K562 (cell line): ENCODE results near the gene TEDC1. TPM values are rescaled to one million over a fixed set of nuclear protein-coding genes. Genes with fewer than 3 reads are reported as not detected.

ENCODE experiments used
- ATAC-seq: fragments of 200-7000 bp; cut with Tn5 transposase; 3 replicates; pipeline ENCODE4 v1.9.1; 2020; ENCODE audit warnings: moderate library complexity
- BruUV-seq: library from RNA; stranded (reverse); fragments of 400-500 nt; replicated peaks from 2 replicates; lab custom pipeline; 2021; lab: Mats Ljungman, UMichigan
- CTCF ChIA-PET: fragments of 300-600 bp; formaldehyde crosslinking; extraction: SDS; loops from one replicate; lab custom pipeline; 2021; ENCODE audit warnings: low intra/inter-chr PET ratio; lab: Yijun Ruan, JAX
- POLR2A ChIA-PET: fragments of 300-600, 350-650 bp; sonication (Branson Sonifier 250); formaldehyde crosslinking; extraction: SDS; loops from one replicate; lab custom pipeline; 2021; ENCODE audit warnings: antibody characterized with exemption, inconsistent platforms; lab: Yijun Ruan, JAX
- DNase-seq, 4 experiments: peaks; one replicate each; pipeline versions ENCODE4 v3.0.0 to v3.0.0-alpha.2; 2011 to 2018; ENCODE audit warnings: low spot score in 3 of 4, mixed read lengths in 3 of 4; ENCODE audit errors: extremely low read depth in 1 of 4
- FAIRE-seq: peaks from 2 replicates; lab custom pipeline; 2011; peaks lifted over from hg19 to GRCh38; lab: Jason Lieb, UNC
- H2AFZ ChIP-seq: 2 replicates; pipeline ENCODE4 v1.6.0; 2011; ENCODE audit warnings: low read depth, low read length, control low read depth, inconsistent platforms
- H3K27ac ChIP-seq: fragments of 200-600 bp; 3 replicates; pipeline ENCODE4 v1.8.0; 2011; ENCODE audit warnings: low read depth, mild to moderate bottlenecking, control low read depth, inconsistent platforms, low read length, moderate library complexity, mixed read lengths; ENCODE audit errors: extremely low read depth
- H3K27me3 ChIP-seq, 2 experiments: fragments of 300-600 bp in 1 of 2; 2 replicates in 1 of 2; 3 replicates in 1 of 2; pipeline versions ENCODE4 v1.6.0 to v1.8.0; 2011; ENCODE audit warnings: inconsistent platforms in 2 of 2, low read length in 2 of 2, mild to moderate bottlenecking in 1 of 2, mixed read lengths in 1 of 2, moderate library complexity in 1 of 2; ENCODE audit not compliant: control insufficient read depth in 2 of 2, insufficient read depth in 2 of 2
- H3K36me3 ChIP-seq: fragments of 300-600 bp; 3 replicates; pipeline ENCODE4 v1.8.0; 2011; ENCODE audit warnings: mild to moderate bottlenecking, low read length, inconsistent platforms; ENCODE audit not compliant: control insufficient read depth, insufficient read depth
- H3K4me1 ChIP-seq, 2 experiments: fragments of 200-600 bp in 1 of 2; replicated peaks in 1 of 2; 2 replicates in 1 of 2; 3 replicates in 1 of 2; pipeline versions ENCODE4 v1.5.1 to v1.8.0; 2011; ENCODE audit warnings: inconsistent platforms in 2 of 2, low read length in 2 of 2, mild to moderate bottlenecking in 1 of 2, mixed read lengths in 1 of 2, moderate library complexity in 1 of 2; ENCODE audit not compliant: control insufficient read depth in 2 of 2, insufficient read depth in 2 of 2
- H3K4me2 ChIP-seq: 2 replicates; pipeline ENCODE4 v1.6.1; 2011; ENCODE audit warnings: low read length, control low read depth, inconsistent platforms, mixed read lengths; ENCODE audit not compliant: insufficient read depth
- H3K4me3 ChIP-seq: fragments of 200-600 bp; sonication (generic), shearing (Covaris generic); 2 replicates; pipeline ENCODE4 v1.5.1; 2016; ENCODE audit warnings: control low read depth, inconsistent platforms
- H3K79me2 ChIP-seq: fragments of 200-600 bp; 3 replicates; pipeline ENCODE4 v1.8.0; 2011; ENCODE audit warnings: low read length, inconsistent platforms; ENCODE audit not compliant: control insufficient read depth, insufficient read depth
- H3K9ac ChIP-seq, 2 experiments: 2 replicates each; pipeline versions ENCODE4 v1.6.0 to v1.6.1; 2011; ENCODE audit warnings: low read depth in 2 of 2, low read length in 2 of 2, control low read depth in 1 of 2, inconsistent platforms in 1 of 2, mild to moderate bottlenecking in 1 of 2, mixed read lengths in 1 of 2; ENCODE audit not compliant: insufficient read depth in 1 of 2
- H3K9me1 ChIP-seq: one replicate; pipeline ENCODE4 v1.6.0; 2011; ENCODE audit warnings: inconsistent platforms, mild to moderate bottlenecking, low read length, moderate library complexity; ENCODE audit not compliant: control insufficient read depth, insufficient read depth
- H3K9me3 ChIP-seq: replicated peaks from 2 replicates; pipeline ENCODE4 v1.5.1; 2011; ENCODE audit warnings: low read depth, low read length, inconsistent platforms; ENCODE audit not compliant: control insufficient read depth, insufficient read depth
- H4K20me1 ChIP-seq: replicated peaks from 2 replicates; pipeline ENCODE4 v1.6.1; 2011; ENCODE audit warnings: low read length, inconsistent platforms, mixed read lengths; ENCODE audit not compliant: control insufficient read depth, insufficient read depth
- ARID1B ChIP-seq: fragments of 450-650 bp; IDR thresholded peaks from 2 replicates; pipeline ENCODE4 v1.6.1; 2016; ENCODE audit warnings: antibody characterized with exemption, mild to moderate bottlenecking, inconsistent platforms
- CBFA2T2 ChIP-seq: fragments of 450-650 bp; conservative IDR thresholded peaks from 2 replicates; pipeline ENCODE4 v1.6.1; 2017; ENCODE audit warnings: mild to moderate bottlenecking
- CREM ChIP-seq: IDR thresholded peaks from 2 replicates; pipeline ENCODE4 v1.6.1; 2014; ENCODE audit warnings: antibody characterized with exemption, low read depth
- ESRRA ChIP-seq: fragments of 450-650 bp; IDR thresholded peaks from 2 replicates; pipeline ENCODE4 v1.6.1; 2014; ENCODE audit warnings: low read depth, mild to moderate bottlenecking, moderate library complexity, borderline replicate concordance
- HDAC6 ChIP-seq: IDR thresholded peaks from 2 replicates; pipeline ENCODE4 v1.6.1; 2012; ENCODE audit warnings: low read depth, mild to moderate bottlenecking, control low read depth, inconsistent platforms, low read length, moderate library complexity
- ILF3 ChIP-seq: fragments of 450-650 bp; IDR thresholded peaks from 2 replicates; pipeline ENCODE4 v1.6.1; 2018; ENCODE audit warnings: antibody characterized with exemption, mild to moderate bottlenecking, moderate library complexity, borderline replicate concordance
- KDM1A ChIP-seq, 2 experiments: fragments of 450-650 bp; IDR thresholded peaks; 2 replicates each; pipeline ENCODE4 v1.6.1; 2016; ENCODE audit warnings: mild to moderate bottlenecking in 2 of 2
- MAZ ChIP-seq, 2 experiments: fragments of 450-650 bp in 1 of 2; sonication (generic) in 1 of 2; formaldehyde crosslinking; IDR thresholded peaks in 1 of 2; conservative IDR thresholded peaks in 1 of 2; 2 replicates each; pipeline versions ENCODE4 v1.4.0 to v1.5.0; 2020; ENCODE audit warnings: mild to moderate bottlenecking in 1 of 2, missing genetic modification reagents in 1 of 2
- MEIS2 ChIP-seq: fragments of 450-650 bp; IDR thresholded peaks from 2 replicates; pipeline ENCODE4 v1.6.1; 2014; ENCODE audit warnings: mild to moderate bottlenecking; ENCODE audit not compliant: partially characterized antibody
- NFATC3 ChIP-seq: fragments of 450-650 bp; IDR thresholded peaks from 2 replicates; pipeline ENCODE4 v1.6.1; 2017; ENCODE audit warnings: mild to moderate bottlenecking
- PML ChIP-seq: IDR thresholded peaks from 2 replicates; pipeline ENCODE4 v1.6.1; 2012; ENCODE audit warnings: low read length, inconsistent platforms
- RAD21 ChIP-seq, 2 experiments: fragments of 250-450 bp in 1 of 2; fragments of 450-650 bp in 1 of 2; sonication (Bioruptor Pico) in 1 of 2; formaldehyde crosslinking in 1 of 2; IDR thresholded peaks in 1 of 2; conservative IDR thresholded peaks in 1 of 2; 2 replicates each; pipeline versions ENCODE4 v1.4.0 to v1.8.0; 2020 to 2022; ENCODE audit warnings: mild to moderate bottlenecking in 2 of 2, moderate library complexity in 1 of 2
- SIN3A ChIP-seq, 2 experiments: fragments of 150-350 bp in 1 of 2; IDR thresholded peaks; 2 replicates each; pipeline ENCODE4 v1.6.1; 2011 to 2016; ENCODE audit warnings: borderline replicate concordance in 2 of 2, low read depth in 2 of 2, low read length in 2 of 2, mild to moderate bottlenecking in 2 of 2, moderate library complexity in 2 of 2; ENCODE audit not compliant: control insufficient read depth in 1 of 2
- TAF15 ChIP-seq: fragments of 200-400 bp; formaldehyde crosslinking; IDR thresholded peaks from 2 replicates; pipeline ENCODE4 v1.6.1; 2017; ENCODE audit warnings: mild to moderate bottlenecking, low read depth, low read length, moderate library complexity
- XRCC5 ChIP-seq: fragments of 200-400 bp; formaldehyde crosslinking; IDR thresholded peaks from 2 replicates; pipeline ENCODE4 v1.6.1; 2017; ENCODE audit warnings: low read depth, mild to moderate bottlenecking, low read length
- ZBTB7A ChIP-seq: IDR thresholded peaks from 2 replicates; pipeline ENCODE4 v1.6.1; 2011; ENCODE audit warnings: low read depth, mild to moderate bottlenecking, low read length, moderate library complexity, borderline replicate concordance; ENCODE audit not compliant: control insufficient read depth
- ZKSCAN8 ChIP-seq: fragments of 200-800 bp; sonication (Bioruptor generic); IDR thresholded peaks from 2 replicates; pipeline ENCODE4 v1.6.1; 2016; ENCODE audit warnings: missing genetic modification characterization, missing compliant biosample characterization
- WGBS: fragments of 100-300 bp; shearing (Covaris generic); methylation state at CpG from one replicate; pipeline ENCODE4 v1.1.6; 2016; ENCODE audit warnings: low coverage, mixed read lengths; ENCODE audit not compliant: insufficient coverage; ENCODE audit errors: missing lambda C conversion rate; 5-methylcytosine and 5-hydroxymethylcytosine counted together
- in situ Hi-C: fragments of 300-500 bp; cut with MboI; formaldehyde crosslinking; loops from 4 replicates; pipeline ENCODE4 v1.15.0; 2018; ENCODE audit warnings: inconsistent platforms, mixed read lengths
- intact Hi-C: fragments of 100-400 bp; cut with micrococcal nuclease; formaldehyde crosslinking; loops from 2 replicates; pipeline ENCODE4 v1.14.2; 2022
- polyA plus RNA-seq, 8 experiments: library from polyadenylated mRNA; depleted of rRNA in 4 of 8; stranded (reverse) in 5 of 8; unstranded in 3 of 8; fragments of >200 nt; fragmentation: Nextera tagmentation in 2 of 8; fragmentation: Illumina TruSeq in 1 of 8; extraction: Ambion mirVana in 2 of 8; extraction: Trizol in 1 of 8; gene quantifications; 2 replicates each; pipeline versions ENCODE4 v1.2.1 to v1.2.3, GENCODE V29; 2011 to 2014; ENCODE audit warnings: inconsistent platforms in 1 of 8, missing spikeins in 1 of 8
- total RNA-seq, 7 experiments: library from RNA; depleted of rRNA in 6 of 7; stranded (reverse); fragments of >200 nt in 6 of 7; fragmentation: Illumina TruSeq in 2 of 7; extraction: Trizol in 2 of 7; gene quantifications; 2 replicates each; pipeline versions ENCODE4 v1.2.1 to v1.2.3, GENCODE V29; 2011 to 2021; ENCODE audit warnings: low replicate concordance in 1 of 7
- TF ChIP-seq, protein P1 (sequence below): fragments of 450-650 bp; IDR thresholded peaks from 2 replicates; pipeline ENCODE4 v1.6.1; 2016
- TF ChIP-seq, protein P2 (sequence below), 3 experiments: IDR thresholded peaks in 2 of 3; conservative IDR thresholded peaks in 1 of 3; 2 replicates each; pipeline ENCODE4 v1.5.1; 2011 to 2012; ENCODE audit warnings: low read length in 3 of 3, mild to moderate bottlenecking in 3 of 3, control low read depth in 2 of 3, improper control_type of control experiment in 1 of 3, inconsistent platforms in 1 of 3, low read depth in 1 of 3, mixed read lengths in 1 of 3, moderate library complexity in 1 of 3; ENCODE audit not compliant: insufficient read depth in 2 of 3

The TEDC1 gene
- total and polyA plus RNA-seq, 9 of the 15 experiments (the other 6 are each of a cell fraction or from before 2014, with no cell fraction given): 0.21 to 28.3 (median 5.9) TPM

DNA sequence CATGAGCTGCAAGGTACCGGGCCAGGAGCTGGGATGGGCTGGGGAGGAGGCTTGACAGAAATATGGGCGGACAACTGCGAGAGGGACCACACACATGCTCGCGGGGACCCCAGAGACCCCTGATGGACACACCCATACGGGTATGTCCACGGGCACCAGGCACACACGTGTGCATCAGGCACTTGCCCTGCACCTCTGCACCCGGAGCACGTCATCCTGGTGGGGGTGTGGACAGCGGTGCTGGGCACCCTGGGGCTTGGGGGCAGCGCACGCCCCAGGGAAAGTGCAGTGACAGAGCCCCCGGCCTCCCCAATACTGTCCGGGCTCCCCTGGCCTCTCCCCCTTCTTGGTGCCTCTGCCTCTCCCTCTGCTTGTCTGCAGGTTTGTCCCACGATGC, 6.1 kb upstream of the TEDC1 start (continued):
- TF ChIP-seq ILF3: no peak
- TF ChIP-seq PML: no peak
- TF ChIP-seq SIN3A (IDR thresholded peaks at IDR 0.05; ENCODE audit: borderline replicate concordance in 2 of 2, control insufficient read depth in 1 of 2, low read depth in 2 of 2, low read length in 2 of 2): no peak
- TF ChIP-seq NFATC3: no peak
- TF ChIP-seq CBFA2T2: no peak
- no peak for TF ChIP-seq ZKSCAN8 (CRISPR knock-in tag)
- TF ChIP-seq ARID1B: no peak
- no peak for TF ChIP-seq HDAC6

DNA sequence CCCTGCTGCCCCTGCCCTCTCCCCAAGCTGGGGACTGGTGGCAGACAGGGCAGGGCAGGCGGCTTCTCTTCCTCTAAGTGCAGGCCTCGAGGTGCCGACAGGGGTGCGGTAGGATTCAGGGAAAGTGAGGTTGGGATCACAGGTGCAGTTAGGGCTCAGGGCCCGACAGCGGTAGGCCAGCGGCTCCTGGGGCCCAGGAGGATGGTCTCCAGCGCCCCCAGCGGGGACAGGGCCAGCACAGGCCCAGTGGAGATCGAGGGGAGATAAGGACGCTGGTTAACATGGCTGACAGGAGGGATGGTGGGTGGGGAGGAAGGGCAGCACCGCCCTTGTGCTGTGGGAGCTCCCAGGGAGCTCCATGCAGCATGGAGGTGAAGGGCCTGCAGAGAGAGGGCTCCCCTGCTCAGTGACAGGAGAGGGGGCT, 5.3 kb upstream of the TEDC1 start:
- no peaks in the 10 kb centered on the region for H3K9me1 ChIP-seq
- DNase-seq (peak; percentile 70 to 81 (median 76)), FAIRE-seq (peak; percentile 79), ATAC-seq (peak; percentile 44)
- 8% methylated on average over 5 of the region's 12 CpGs for WGBS
- no peaks in the 10 kb centered on the region for H3K27me3 ChIP-seq
- no peak overlapping the region for H3K27ac ChIP-seq
- no peaks in the 10 kb centered on the region for H3K9me3 ChIP-seq
- H2AFZ ChIP-seq: peak overlapping the region; percentile 55; the same call in 1 of the 2 replicates
- no peaks in the 10 kb centered on the region for H3K79me2 ChIP-seq
- CTCF ChIA-PET: no interaction called here
- peaks cover 12 to 94% of the 10 kb centered on the region in 2 experiments for H3K4me1 ChIP-seq
- no peak overlapping the region for H3K4me3 ChIP-seq
- in situ Hi-C loops (loop anchor here (5.0 kb wide), 1 partner anchor 113 kb away; no protein-coding TSS in a partner anchor), intact Hi-C loops (loop anchor here (5.0 kb wide), 1 partner anchor 38 kb away; no protein-coding TSS in a partner anchor)
- no peaks in the 10 kb centered on the region for H3K36me3 ChIP-seq
- no peak overlapping the region for H3K4me2 ChIP-seq
- BruUV-seq: no TSS peak
- peak overlapping the region in 1 of 2 experiments; percentile 83; a peak in 2 of 4 replicates for H3K9ac ChIP-seq
- POLR2A ChIA-PET: interaction anchor here (1.0 kb wide), 1 partner anchor 88 kb away, joined by 3 read pairs; no protein-coding TSS in a partner anchor
- no peaks in the 10 kb centered on the region for H4K20me1 ChIP-seq
- TF ChIP-seq ZBTB7A: peak; percentile 82; the same call in 1 of the 2 replicates
- TF ChIP-seq, protein P1, sequence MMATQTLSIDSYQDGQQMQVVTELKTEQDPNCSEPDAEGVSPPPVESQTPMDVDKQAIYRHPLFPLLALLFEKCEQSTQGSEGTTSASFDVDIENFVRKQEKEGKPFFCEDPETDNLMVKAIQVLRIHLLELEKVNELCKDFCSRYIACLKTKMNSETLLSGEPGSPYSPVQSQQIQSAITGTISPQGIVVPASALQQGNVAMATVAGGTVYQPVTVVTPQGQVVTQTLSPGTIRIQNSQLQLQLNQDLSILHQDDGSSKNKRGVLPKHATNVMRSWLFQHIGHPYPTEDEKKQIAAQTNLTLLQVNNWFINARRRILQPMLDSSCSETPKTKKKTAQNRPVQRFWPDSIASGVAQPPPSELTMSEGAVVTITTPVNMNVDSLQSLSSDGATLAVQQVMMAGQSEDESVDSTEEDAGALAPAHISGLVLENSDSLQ: peak; percentile 51
- TF ChIP-seq CREM: peak; percentile 13; the same call in 1 of the 2 replicates
- peak in 1 of 2 experiments; percentile 52; a peak in 2 of 4 replicates for TF ChIP-seq RAD21 (CRISPR knock-in tag; conservative IDR thresholded peaks at IDR 0.05 in 1 of 2, IDR thresholded peaks at IDR 0.05 in 1 of 2)
- TF ChIP-seq KDM1A (IDR thresholded peaks at IDR 0.05): no peak
- TF ChIP-seq ESRRA: 0 out of 2 replicates have a peak, but pooled peaks have one; percentile 19
- TF ChIP-seq, protein P2, sequence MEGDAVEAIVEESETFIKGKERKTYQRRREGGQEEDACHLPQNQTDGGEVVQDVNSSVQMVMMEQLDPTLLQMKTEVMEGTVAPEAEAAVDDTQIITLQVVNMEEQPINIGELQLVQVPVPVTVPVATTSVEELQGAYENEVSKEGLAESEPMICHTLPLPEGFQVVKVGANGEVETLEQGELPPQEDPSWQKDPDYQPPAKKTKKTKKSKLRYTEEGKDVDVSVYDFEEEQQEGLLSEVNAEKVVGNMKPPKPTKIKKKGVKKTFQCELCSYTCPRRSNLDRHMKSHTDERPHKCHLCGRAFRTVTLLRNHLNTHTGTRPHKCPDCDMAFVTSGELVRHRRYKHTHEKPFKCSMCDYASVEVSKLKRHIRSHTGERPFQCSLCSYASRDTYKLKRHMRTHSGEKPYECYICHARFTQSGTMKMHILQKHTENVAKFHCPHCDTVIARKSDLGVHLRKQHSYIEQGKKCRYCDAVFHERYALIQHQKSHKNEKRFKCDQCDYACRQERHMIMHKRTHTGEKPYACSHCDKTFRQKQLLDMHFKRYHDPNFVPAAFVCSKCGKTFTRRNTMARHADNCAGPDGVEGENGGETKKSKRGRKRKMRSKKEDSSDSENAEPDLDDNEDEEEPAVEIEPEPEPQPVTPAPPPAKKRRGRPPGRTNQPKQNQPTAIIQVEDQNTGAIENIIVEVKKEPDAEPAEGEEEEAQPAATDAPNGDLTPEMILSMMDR (IDR thresholded peaks at IDR 0.05 in 2 of 3, conservative IDR thresholded peaks at IDR 0.05 in 1 of 3; ENCODE audit: insufficient read depth in 2 of 3, low read depth in 1 of 3, low read length in 3 of 3): peak; percentile 65 to 83 (median 74)
- TF ChIP-seq MAZ (CRISPR knock-in tag; conservative IDR thresholded peaks at IDR 0.05 in 1 of 2, IDR thresholded peaks at IDR 0.05 in 1 of 2): peak in 1 of 2 experiments; percentile 61; a peak in 1 of 4 replicates
- no peak for TF ChIP-seq TAF15
- TF ChIP-seq MEIS2: peak; percentile 29
- 0 out of 2 replicates have a peak, but pooled peaks have one; percentile 34 for TF ChIP-seq XRCC5
